Neural cell (in vitro differentiated cells): ENCODE measurements around the gene PHIP.

Source experiments
- CTCF ChIP-seq: fragments of 450-650 bp; IDR thresholded peaks from 2 replicates; pipeline ENCODE4 v1.5.1; 2014; ENCODE audit warnings: antibody characterized with exemption, mild to moderate bottlenecking, moderate library complexity; ENCODE audit not compliant: poor library complexity, severe bottlenecking
- EZH2 ChIP-seq: fragments of 200-600, 300-800 bp; shearing (Covaris generic), sonication (generic); IDR thresholded peaks from 2 replicates; pipeline ENCODE4 v1.6.1; 2014; ENCODE audit warnings: antibody characterized with exemption, low read length, borderline replicate concordance, mild to moderate bottlenecking; ENCODE audit not compliant: insufficient read depth, poor library complexity, severe bottlenecking

DNA sequence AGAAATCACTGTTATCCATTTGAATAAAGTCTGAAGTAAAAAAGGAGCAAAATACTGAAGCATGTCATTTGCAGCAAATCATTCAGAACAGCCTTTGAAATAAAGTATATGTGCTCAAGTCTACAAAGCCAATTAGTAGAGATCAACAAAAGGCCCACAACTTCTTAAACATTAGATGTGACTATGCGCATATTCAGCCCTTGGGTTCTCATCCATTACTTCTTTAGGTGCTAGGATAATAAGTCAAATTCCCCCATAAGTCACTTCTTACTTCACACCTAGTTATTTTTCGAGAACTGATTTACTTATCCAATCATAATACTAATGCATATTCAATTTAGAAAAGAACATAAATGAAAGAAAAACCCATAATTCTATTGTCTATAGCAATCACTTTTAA is 31.0 kb downstream of the PHIP start:
- no peak for TF ChIP-seq CTCF
- no peak for TF ChIP-seq EZH2
